ENCODE data around the gene FNBP1L. TPM values are rescaled to one million over a fixed set of nuclear protein-coding genes. Genes with fewer than 3 reads are reported as not detected.

Gene FNBP1L
- total RNA-seq = under 1 TPM; 0.19 to 0.26 TPM

DNA sequence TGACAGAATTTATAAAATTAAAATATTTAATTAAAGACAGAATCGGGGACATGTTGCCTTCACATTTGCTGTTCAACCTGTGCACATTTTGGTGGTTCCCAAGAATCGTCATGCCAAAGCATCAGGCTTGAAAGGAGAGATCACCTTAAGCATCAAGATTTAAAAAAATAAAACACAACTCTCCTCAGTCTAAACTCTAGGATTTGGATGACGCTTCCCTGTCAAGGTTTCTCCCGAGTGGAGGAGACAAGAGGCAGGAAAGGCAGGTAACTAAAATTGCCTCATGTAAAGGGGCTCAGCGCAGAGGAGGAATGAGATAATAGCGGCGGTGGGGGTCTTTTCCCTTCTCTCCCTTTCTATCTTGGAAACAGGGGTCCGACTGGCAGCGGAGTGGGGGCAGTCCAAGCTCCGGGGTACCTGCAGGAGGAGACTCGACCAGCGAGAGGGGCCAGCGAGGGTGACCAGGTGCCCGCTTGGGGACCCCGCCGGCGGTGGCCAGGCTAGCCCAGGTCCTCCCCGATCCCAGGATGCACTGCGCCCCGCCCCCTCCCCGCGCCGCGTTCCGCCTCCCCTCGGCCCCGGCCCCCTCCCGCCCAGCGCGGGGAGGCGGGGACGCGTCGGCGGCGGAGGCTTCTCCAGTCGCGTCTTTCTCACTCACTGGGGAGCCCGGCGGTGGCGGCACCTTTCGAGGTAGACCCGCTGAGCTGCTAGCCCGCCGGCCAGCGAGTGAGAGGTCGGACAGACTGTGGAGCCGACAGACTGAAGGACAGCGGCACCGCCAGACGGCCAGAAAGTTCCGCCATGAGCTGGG, at the start of gene FNBP1L:
Gene FNBP1L (plus strand): TSS at position 638 of the 811 bp plus-strand sequence. CDS start 164 bp downstream, at position 802.
- peak; percentile 56 for DNase-seq
- Mint-ChIP-seq H3K27ac (no peak within 1 kb of the TSS), H3K9me3 (no peaks in the 10 kb centered on the region), H3K4me1 (peaks cover 13% of the 10 kb centered on the region), H3K4me3 (peak within 1 kb of the TSS; percentile 88), H3K27me3 (peaks cover 72% of the 10 kb centered on the region), H3K36me3 (no peaks in the 10 kb centered on the region)
- POLR2A ChIA-PET = no interaction called here
- ATAC-seq (ENCODE audit: low read depth) = peak; percentile 79

DNA sequence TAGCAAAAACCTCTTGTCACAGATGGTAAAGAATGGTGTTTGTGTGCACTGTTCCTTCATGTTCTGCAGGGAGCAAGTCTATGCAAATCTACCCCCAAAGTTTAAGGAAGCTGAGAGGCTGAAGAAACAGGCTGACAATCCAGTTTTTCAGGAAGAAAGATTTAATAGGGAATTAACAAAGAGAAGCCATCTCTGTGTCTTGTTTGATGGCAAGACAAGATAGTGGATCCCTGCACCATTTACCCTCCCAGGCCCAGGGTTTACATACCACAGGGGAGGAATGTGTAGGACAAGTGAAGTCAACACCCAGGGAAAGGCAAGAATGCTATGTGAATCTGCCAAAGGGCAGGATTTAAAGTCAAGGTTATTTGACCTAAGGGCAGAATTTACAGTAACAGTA, 48.1 kb upstream of the FNBP1L start:
- DNase-seq (no peak), ATAC-seq (ENCODE audit: low read depth) (no peak)
- no peak overlapping the region for H3K27ac Mint-ChIP-seq
- POLR2A ChIA-PET = no interaction called here
- H3K27me3 Mint-ChIP-seq = peaks cover 16% of the 10 kb centered on the region
- H3K4me1 Mint-ChIP-seq = no peaks in the 10 kb centered on the region
- no peaks in the 10 kb centered on the region for H3K36me3 Mint-ChIP-seq
- no peaks in the 10 kb centered on the region for H3K9me3 Mint-ChIP-seq
- H3K4me3 Mint-ChIP-seq = no peak overlapping the region

DNA sequence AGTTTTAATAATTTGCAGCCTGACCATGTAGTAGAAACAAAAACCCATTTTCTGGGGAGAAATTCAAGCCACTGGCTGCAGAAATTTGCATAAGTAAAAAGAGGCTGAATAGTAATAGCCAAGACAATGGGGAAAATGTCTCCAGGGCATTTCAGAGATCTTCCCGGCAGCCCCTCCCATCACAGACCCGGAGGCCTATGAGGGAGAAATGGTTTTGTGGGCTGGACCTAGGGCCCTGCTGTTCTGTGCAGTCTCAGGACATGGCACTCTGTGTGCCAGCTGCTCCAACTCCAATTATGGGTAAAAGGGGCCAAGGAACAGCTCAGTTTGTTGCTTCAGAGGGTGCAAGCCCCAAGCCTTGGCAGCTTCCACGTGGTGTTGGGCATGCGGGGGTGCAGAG, 39.7 kb upstream of the FNBP1L start:
- ATAC-seq (ENCODE audit: low read depth) (no peak), DNase-seq (no peak)
- Mint-ChIP-seq H3K9me3 (peaks cover 1% of the 10 kb centered on the region), H3K27ac (no peak overlapping the region), H3K4me3 (no peak overlapping the region), H3K4me1 (no peaks in the 10 kb centered on the region), H3K36me3 (no peaks in the 10 kb centered on the region), H3K27me3 (peaks cover 14% of the 10 kb centered on the region)
- POLR2A ChIA-PET = no interaction called here

DNA sequence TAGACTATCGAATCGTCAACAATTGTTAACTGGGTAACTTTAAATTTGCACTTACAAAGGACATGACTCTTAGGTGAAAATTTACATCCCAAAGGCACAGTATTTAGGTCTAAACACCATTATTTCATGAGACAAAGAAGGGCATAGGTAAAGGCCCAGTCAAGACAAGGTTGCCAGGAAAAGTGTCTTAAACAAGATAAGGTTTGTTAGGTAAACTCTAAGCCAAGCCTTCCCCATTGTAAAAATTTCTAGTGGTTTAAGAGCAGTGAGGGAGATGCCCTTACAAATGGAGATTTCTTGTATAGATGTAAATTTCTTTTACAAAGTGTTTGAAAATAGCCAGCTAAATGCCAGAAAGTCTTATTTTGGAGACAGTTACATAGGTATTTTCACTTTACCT, 36.9 kb upstream of the FNBP1L start:
- Mint-ChIP-seq H3K4me1 (no peaks in the 10 kb centered on the region), H3K27ac (no peak overlapping the region), H3K36me3 (no peaks in the 10 kb centered on the region), H3K9me3 (no peaks in the 10 kb centered on the region), H3K4me3 (no peak overlapping the region), H3K27me3 (peaks cover 8% of the 10 kb centered on the region)
- POLR2A ChIA-PET = no interaction called here
- DNase-seq (no peak), ATAC-seq (ENCODE audit: low read depth) (no peak)

DNA sequence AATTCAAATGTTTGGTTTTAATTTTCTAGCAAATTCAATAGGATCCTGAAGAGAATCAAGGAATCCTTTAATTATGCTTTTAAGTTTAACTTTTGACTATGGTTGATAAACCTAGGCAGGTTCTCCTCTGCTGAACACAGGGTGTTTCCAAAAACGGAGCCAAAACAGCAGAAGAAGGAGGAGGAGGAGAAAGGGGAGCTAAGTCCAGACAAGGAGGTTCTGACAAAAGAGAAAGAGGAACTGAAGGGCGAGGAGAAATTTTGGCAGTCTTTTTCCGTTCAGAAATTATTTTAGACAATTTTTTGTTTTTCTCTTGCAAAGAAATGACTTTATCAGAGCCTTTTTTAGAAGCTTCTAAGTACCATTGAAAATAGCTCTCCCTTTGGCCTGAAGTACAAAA, 33.2 kb upstream of the FNBP1L start:
- H3K4me1 Mint-ChIP-seq = no peaks in the 10 kb centered on the region
- DNase-seq (no peak), ATAC-seq (ENCODE audit: low read depth) (no peak)
- H3K27ac Mint-ChIP-seq = no peak overlapping the region
- peaks cover 17% of the 10 kb centered on the region for H3K27me3 Mint-ChIP-seq
- POLR2A ChIA-PET = no interaction called here
- no peaks in the 10 kb centered on the region for H3K9me3 Mint-ChIP-seq
- H3K4me3 Mint-ChIP-seq = no peak overlapping the region
- no peaks in the 10 kb centered on the region for H3K36me3 Mint-ChIP-seq

DNA sequence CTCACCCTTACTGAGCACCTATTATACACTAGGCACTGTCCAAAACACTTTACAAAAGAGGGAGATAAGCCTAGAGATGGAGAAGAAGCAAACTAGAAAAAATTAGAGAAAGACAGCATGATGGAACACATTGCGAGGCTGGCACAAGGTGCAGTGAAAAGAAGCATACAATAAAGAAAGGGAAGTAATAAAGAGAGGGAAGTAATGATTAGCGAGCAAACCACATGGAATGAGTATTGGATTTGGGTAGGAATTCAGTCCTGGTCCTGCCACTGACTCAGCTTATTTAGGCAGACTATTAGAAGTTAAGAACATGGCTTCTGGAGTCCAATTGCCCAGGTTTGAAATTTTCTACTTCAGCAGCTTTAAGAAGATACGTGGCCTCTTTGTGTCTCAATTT, 32.6 kb upstream of the FNBP1L start:
- Mint-ChIP-seq H3K27ac (no peak overlapping the region), H3K4me3 (no peak overlapping the region), H3K36me3 (no peaks in the 10 kb centered on the region), H3K27me3 (peaks cover 19% of the 10 kb centered on the region), H3K4me1 (no peaks in the 10 kb centered on the region), H3K9me3 (no peaks in the 10 kb centered on the region)
- DNase-seq (no peak), ATAC-seq (ENCODE audit: low read depth) (no peak)
- POLR2A ChIA-PET = no interaction called here

DNA sequence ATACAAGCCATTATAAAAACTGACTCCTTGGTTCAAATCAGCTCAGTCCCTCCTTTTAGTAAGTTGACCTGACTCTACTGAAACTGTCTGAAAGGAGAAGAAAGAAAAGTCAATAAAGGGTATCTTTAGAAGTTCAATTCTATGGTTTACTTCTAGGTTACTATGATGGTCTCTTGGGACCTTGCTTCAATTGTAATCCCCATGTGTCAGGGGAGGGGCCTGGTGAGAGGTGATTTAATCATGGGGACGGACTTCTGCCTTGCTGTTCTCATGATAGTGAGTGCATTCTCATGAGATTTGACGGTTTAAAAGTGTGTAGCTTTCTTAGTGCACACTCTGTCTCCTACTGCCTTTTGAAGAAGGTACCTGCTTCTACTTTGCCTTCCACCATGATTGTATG, 31.7 kb upstream of the FNBP1L start:
- H3K4me1 Mint-ChIP-seq = no peaks in the 10 kb centered on the region
- ATAC-seq (ENCODE audit: low read depth) (no peak), DNase-seq (no peak)
- peaks cover 16% of the 10 kb centered on the region for H3K27me3 Mint-ChIP-seq
- POLR2A ChIA-PET = no interaction called here
- H3K36me3 Mint-ChIP-seq = no peaks in the 10 kb centered on the region
- H3K4me3 Mint-ChIP-seq = no peak overlapping the region
- H3K27ac Mint-ChIP-seq = no peak overlapping the region
- H3K9me3 Mint-ChIP-seq = no peaks in the 10 kb centered on the region

DNA sequence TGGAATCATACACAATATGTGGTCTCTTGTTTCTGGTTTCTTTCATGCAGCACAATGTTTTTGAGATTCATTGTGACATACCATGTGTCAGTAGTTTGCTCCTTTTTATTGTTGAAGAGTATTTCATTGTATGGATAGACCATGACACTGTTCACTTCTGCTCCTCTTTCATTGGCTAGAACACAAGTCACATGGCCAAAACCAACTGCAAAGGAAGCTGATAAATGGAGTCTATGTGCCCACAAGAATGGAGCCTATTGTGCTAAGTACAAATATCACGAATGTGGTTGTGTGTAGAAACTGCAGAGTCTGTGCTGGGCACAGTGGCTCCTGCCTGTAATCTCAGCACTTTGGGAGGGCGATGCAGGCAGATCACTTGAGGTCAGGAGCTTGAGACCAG, 28.6 kb upstream of the FNBP1L start:
- Mint-ChIP-seq H3K9me3 (no peaks in the 10 kb centered on the region), H3K4me1 (no peaks in the 10 kb centered on the region), H3K27ac (no peak overlapping the region), H3K36me3 (no peaks in the 10 kb centered on the region), H3K27me3 (peaks cover 16% of the 10 kb centered on the region), H3K4me3 (no peak overlapping the region)
- no peak for DNase-seq
- no peak for ATAC-seq (ENCODE audit: low read depth)
- POLR2A ChIA-PET = no interaction called here

DNA sequence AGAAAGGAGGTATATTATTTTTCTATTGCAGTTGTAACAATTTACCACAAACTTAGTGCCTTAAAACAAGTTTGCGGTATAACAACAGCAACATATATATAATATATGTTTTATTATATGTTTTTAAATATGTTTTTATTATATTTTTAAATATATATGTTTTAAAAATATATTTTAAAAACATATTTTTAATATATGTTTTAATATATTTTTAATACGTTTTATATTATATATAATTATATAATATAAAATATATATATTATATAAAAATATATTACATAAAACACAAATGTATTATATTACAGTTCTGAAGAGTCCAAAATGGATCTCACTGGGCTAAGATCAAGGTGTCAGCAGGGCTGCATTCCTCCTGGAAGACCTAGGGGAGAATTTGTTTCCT, 27.5 kb upstream of the FNBP1L start:
- no peak for DNase-seq
- no peak overlapping the region for H3K27ac Mint-ChIP-seq

DNA sequence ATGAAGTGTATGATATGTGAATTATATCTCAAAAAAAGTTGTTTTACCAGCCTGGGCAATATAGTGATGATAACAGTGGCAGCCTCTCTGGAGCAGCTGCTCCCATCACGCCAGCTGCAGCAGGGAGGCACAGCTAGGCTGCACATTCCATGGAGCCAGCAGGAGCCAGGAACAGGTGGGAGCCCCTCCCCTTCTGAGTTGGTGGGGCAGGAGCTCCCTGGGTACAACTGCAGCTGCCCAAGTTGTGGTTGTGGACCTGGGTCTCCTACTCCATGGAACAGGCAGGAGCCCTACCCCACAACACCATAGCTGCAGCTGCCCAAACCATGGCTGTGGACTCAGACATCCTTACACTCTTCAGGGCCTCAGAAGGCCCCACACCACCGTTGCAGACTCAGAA, 21.7 kb upstream of the FNBP1L start:
- H3K4me1 Mint-ChIP-seq = no peaks in the 10 kb centered on the region
- ATAC-seq (ENCODE audit: low read depth) (no peak), DNase-seq (no peak)
- H3K9me3 Mint-ChIP-seq = no peaks in the 10 kb centered on the region
- H3K27me3 Mint-ChIP-seq = peaks cover 21% of the 10 kb centered on the region
- POLR2A ChIA-PET = no interaction called here
- no peaks in the 10 kb centered on the region for H3K36me3 Mint-ChIP-seq
- H3K4me3 Mint-ChIP-seq = no peak overlapping the region
- no peak overlapping the region for H3K27ac Mint-ChIP-seq

More for the DNA sequence above, 27.5 kb upstream of the FNBP1L start:
- peaks cover 14% of the 10 kb centered on the region for H3K27me3 Mint-ChIP-seq
- no peaks in the 10 kb centered on the region for H3K9me3 Mint-ChIP-seq
- H3K4me1 Mint-ChIP-seq = no peaks in the 10 kb centered on the region
- H3K4me3 Mint-ChIP-seq = no peak overlapping the region
- POLR2A ChIA-PET = no interaction called here
- no peak for ATAC-seq (ENCODE audit: low read depth)
- H3K36me3 Mint-ChIP-seq = no peaks in the 10 kb centered on the region

DNA sequence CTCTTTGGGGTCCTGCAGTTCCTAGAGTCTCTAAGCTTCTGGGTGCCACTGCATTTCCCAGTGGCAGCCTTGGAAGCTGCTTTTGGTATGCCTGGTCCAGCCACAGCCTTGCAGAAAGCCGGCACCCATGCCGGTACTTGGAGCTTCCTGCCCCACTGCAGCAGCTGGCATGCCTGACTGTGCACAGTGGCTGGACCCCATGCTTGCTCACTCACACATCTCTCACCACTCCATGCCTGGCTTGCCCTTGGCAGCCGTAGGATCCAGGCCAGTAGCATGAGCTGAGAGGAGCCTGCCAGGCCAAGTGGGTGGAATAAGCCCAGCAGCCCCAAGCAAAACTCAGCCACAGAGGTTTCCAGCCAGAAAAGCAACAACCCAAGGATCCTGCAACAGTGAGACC, 20.3 kb upstream of the FNBP1L start:
- Mint-ChIP-seq H3K4me1 (no peaks in the 10 kb centered on the region), H3K27me3 (peaks cover 31% of the 10 kb centered on the region), H3K9me3 (no peaks in the 10 kb centered on the region), H3K4me3 (no peak overlapping the region), H3K36me3 (no peaks in the 10 kb centered on the region), H3K27ac (no peak overlapping the region)
- ATAC-seq (ENCODE audit: low read depth) (no peak), DNase-seq (no peak)
- POLR2A ChIA-PET = no interaction called here

DNA sequence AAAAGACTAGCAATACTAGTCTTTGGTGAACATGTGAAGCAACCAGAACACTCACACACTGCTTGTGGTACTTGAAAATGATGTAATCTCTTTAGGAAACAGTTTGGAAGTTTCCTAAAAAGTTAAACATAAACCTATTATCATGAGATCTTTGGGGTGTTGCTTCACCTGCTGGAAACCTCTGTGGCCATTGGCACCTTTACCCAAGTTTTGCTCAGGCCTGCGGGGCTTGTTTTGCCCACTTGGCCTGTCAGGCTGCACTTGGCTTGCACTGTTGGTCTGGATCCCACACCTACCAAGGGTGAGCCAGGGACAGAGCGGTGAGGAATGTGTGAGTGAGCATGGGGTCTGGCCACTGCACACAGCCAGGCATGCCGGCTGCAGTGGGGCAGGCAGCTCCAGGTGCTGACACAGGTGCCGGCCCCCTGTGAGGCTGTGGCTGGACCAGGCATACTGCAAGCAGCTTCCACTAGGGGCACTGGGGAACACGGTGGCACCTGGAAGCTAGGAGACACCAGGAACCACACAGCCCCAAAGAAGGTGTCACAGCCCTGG, 14.4 kb upstream of the FNBP1L start:
- no peaks in the 10 kb centered on the region for H3K4me1 Mint-ChIP-seq
- DNase-seq (no peak), ATAC-seq (ENCODE audit: low read depth) (no peak)
- POLR2A ChIA-PET = no interaction called here
- no peak overlapping the region for H3K4me3 Mint-ChIP-seq
- H3K27ac Mint-ChIP-seq = no peak overlapping the region
- no peaks in the 10 kb centered on the region for H3K9me3 Mint-ChIP-seq
- no peaks in the 10 kb centered on the region for H3K36me3 Mint-ChIP-seq
- H3K27me3 Mint-ChIP-seq = peaks cover 38% of the 10 kb centered on the region

DNA sequence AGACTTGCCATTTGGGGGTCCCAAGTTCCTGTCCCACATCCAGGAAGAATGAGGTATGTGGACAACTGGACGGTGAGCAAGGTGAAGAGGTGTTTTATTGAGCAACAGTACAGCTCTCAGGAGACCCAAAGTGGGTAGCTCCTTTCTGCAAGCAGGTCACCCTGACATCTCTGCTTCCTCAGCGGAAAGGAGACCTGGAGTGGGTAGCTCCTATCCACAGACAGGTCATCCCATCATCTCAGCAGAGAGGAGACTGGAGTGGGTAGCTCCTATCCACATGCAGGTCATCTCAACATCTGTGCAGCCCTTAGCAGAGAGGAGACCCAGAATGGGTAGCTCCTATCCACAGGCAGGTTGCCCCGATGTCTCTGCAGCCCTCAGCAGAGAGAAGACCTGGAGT, 13.8 kb upstream of the FNBP1L start:
- POLR2A ChIA-PET = no interaction called here
- Mint-ChIP-seq H3K4me1 (no peaks in the 10 kb centered on the region), H3K27me3 (peaks cover 37% of the 10 kb centered on the region), H3K9me3 (no peaks in the 10 kb centered on the region), H3K27ac (no peak overlapping the region), H3K4me3 (no peak overlapping the region), H3K36me3 (no peaks in the 10 kb centered on the region)
- DNase-seq (no peak), ATAC-seq (ENCODE audit: low read depth) (no peak)

DNA sequence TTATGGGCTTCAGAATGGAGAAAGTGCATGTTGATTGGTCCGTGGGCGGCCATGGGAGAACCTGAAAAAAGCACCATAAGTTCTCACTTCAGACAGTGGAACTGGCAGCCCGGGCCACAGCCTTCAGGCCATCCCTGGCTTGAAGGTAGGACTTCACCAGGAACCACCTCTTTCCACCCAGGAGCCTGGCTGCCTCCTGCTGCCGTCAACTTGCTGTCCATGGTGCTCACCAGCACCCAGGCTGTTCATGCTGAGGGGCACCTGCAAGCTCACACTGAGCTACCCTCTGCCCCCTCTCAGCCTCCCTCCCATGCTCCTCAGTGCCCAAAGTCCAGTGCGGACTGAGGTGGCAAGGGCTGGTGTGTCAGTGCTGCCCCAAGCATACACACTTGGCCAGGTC, 12.9 kb upstream of the FNBP1L start:
- POLR2A ChIA-PET = no interaction called here
- no peak for DNase-seq
- Mint-ChIP-seq H3K4me1 (no peaks in the 10 kb centered on the region), H3K27me3 (peaks cover 37% of the 10 kb centered on the region), H3K9me3 (no peaks in the 10 kb centered on the region), H3K27ac (no peak overlapping the region), H3K4me3 (no peak overlapping the region), H3K36me3 (no peaks in the 10 kb centered on the region)
- ATAC-seq (ENCODE audit: low read depth) = no peak
